GM19240 (cell line): ENCODE measurements around the gene KRTAP10-12.
"Not testable (repeated sequence)": the region's sequence is repeated elsewhere in the genome, so short reads cannot be mapped to it uniquely, and the experiment has no call there.

Source experiments
- DNase-seq: peaks from one replicate; pipeline ENCODE4 v3.0.0; 2011; ENCODE audit warnings: low spot score; ENCODE audit not compliant: insufficient read length

The KRTAP10-12 gene, protein sequence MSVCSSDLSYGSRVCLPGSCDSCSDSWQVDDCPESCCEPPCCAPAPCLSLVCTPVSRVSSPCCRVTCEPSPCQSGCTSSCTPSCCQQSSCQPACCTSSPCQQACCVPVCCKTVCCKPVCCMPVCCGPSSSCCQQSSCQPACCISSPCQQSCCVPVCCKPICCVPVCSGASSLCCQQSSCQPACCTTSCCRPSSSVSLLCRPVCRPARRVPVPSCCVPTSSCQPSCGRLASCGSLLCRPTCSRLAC

DNA sequence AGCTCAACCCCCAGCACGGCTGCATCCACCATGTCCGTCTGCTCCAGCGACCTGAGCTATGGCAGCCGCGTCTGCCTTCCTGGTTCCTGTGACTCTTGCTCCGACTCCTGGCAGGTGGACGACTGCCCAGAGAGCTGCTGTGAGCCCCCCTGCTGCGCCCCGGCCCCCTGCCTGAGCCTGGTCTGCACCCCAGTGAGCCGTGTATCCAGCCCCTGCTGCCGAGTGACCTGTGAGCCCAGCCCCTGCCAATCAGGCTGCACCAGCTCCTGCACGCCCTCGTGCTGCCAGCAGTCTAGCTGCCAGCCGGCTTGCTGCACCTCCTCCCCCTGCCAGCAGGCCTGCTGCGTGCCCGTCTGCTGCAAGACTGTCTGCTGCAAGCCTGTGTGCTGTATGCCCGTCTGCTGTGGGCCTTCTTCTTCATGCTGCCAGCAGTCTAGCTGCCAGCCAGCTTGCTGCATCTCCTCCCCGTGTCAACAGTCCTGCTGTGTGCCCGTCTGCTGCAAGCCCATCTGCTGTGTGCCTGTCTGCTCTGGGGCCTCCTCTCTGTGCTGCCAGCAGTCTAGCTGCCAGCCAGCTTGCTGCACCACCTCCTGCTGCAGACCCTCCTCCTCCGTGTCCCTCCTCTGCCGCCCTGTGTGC lies at the start of gene KRTAP10-12:
KRTAP10-12 (plus strand) TSS at position 1 of the 639 bp plus-strand sequence; CDS start at position 31, 30 bp downstream.
- not testable (repeated sequence) for DNase-seq

- DNase-seq = no peak
These were observed 49.8 kb upstream of the KRTAP10-12 start for GRCh38 chr21:44647222-44647552.

DNA sequence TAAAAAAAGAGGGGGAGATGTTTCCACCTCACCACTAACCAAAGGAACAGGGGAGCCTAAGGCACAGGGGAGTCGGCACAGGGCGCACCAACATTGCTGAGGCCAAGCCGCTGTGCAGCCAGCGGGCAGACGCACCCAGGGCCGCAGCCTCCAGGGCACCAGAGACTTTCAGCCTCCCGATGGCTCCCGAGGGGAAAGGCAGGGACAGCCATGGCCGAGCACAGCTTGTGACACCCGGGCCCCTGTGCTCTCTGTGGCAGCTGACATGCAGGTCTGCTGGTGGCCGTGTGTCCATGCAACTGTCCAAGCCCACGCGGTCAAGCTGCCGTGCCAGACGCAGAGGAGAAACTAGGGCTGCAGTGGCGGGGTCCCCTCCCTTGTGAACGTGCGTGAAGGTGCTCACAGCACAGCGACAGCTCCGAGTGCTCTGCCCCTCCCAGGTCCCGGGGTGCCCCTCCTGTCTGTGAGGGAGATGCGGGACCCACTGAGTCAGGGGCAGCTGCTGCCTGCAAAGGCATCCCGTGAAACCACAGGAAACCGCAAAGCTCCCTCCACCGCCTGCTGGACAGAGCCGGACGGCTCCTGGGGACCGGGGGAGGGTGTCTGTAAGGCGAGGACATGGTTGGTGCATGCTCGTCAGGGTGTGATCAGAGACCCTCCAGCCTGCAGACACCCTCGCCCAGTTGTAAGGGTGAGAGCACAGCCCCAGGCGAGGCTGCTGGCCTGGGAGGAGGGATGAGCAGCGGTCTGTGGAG lies 48.2 kb upstream of the KRTAP10-12 start:
- DNase-seq = no peak

- no peak for DNase-seq
These were observed 47.4 kb upstream of the KRTAP10-12 start for GRCh38 chr21:44649521-44650100.

- no peak for DNase-seq
These were observed 46.6 kb upstream of the KRTAP10-12 start for GRCh38 chr21:44650265-44650972.

- no peak for DNase-seq
These were observed 45.8 kb upstream of the KRTAP10-12 start for GRCh38 chr21:44650973-44651675.

DNA sequence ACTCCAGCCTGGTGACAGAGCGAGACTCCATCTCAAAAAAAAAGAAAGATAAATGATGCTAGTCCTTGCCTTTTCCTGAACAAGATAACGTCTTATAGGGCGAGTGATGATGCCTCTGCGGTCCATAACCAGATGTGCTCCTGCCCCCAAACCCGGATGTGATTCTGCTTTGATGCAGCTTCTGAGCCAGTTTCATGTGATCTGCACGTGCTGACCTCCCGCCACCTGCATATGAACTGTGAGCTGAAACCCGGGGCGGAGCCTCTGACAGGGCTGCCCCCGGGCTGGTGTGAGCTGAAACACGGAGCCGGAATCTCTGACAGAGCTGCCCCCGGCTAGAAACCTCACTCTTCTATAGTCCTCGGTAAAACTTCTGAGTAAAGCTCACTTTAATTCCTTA lies 43.8 kb upstream of the KRTAP10-12 start:
- DNase-seq = no peak

DNA sequence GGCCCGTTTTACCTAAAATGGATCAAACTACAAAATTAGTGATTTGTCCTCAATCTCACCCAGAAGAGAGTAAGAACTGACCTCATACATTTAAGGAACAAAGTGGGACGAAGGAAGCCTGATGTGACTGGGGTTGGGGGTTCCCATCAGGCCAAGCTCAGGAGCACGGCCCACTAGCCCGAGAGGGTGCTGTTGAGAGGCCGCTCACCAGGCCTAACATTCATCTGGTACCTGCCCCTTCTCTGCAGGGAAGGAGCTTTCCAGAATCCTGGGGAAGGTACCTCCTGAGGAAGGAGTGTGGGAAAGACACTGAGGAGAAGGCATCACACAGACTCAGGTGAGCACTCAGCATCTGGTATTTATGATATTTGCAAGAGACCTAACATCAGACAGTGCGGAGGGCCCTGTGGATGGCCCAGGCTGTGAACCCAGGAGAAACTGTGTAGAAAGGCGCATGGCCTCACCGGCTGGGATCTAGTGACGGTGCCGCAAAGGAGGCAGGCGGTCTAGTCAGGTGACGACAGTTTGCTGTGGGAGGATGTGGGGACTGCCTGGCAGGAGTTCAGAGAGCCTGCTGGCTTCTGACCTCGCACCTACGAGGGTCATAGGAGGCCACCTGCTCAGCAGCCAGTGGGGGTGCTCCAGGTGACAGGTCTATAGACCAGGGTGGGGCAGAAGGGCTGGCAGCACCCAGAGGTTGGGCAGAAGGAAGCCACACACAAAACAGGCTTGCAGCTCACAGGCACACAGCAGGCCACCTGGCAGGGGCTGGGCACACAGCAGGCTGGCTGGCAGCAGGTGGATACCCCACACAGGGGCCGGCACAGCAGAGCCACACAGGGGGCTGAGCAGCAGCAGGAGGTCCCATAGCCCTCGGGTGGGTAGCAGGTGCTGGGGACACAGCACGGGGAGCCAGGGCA lies 43.1 kb upstream of the KRTAP10-12 start:
- DNase-seq = no peak

DNA sequence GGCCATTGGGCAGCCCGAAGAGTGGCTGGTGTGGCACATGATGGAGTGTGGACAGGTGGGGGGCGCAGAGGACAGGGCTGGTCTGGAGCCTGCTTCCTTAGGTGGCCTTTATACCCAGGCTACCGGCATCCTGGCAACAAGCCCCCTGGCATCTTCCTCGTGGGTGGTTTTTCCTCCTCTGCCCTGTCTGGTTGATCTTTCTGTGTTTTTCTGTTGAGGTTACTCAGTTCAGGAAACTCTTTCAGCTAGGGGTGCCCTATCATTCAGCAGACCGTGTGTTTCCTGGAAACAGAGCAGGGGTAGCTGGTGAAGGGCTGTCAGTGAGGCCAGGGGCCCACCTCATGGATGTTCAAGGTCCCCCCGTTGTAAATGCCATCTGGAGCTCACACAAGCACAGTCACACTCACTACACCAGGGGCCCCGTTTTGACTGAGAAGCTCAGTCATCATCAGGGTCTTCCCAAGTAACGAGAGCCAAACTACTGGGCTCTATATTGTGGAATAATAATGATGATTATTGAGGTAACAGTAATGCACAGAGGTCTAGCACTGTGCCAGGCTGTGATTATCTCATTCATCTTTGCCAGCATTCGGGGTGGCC lies 42.3 kb upstream of the KRTAP10-12 start, which contains the start of gene KRTAP12-4:
KRTAP12-4 (minus strand) TSS at position 84 of the 600 bp plus-strand sequence; CDS start at position 39, 45 bp downstream.
- no peak for DNase-seq

GRCh38 chr21:44656868-44657267 lies 40.1 kb upstream of the KRTAP10-12 start:
- no peak for DNase-seq

GRCh38 chr21:44657635-44658540 lies 39.1 kb upstream of the KRTAP10-12 start, which contains the start of gene KRTAP12-3:
Gene KRTAP12-3, plus strand, starts transcription at chr21:44657932. Its CDS starts 48 bp downstream, at chr21:44657980.
- DNase-seq = no peak

DNA sequence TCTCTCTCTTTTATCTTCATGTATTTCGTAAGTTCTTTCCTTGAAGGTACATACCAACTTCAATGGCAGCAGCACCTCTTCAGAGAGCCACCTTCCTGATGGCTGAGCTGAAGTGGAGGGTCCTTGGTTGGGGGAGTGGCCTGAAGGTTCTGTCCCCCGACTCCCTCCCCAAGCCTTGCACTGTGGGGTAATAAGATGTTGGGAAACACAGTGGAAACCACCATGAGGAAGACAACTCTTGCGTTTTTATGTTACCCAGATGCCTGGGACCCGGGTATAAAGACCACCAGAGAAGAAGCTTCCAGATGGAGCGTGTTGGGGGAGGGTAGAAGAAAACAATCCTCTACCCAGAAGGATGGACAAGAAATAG lies 38.4 kb upstream of the KRTAP10-12 start:
- no peak for DNase-seq

DNA sequence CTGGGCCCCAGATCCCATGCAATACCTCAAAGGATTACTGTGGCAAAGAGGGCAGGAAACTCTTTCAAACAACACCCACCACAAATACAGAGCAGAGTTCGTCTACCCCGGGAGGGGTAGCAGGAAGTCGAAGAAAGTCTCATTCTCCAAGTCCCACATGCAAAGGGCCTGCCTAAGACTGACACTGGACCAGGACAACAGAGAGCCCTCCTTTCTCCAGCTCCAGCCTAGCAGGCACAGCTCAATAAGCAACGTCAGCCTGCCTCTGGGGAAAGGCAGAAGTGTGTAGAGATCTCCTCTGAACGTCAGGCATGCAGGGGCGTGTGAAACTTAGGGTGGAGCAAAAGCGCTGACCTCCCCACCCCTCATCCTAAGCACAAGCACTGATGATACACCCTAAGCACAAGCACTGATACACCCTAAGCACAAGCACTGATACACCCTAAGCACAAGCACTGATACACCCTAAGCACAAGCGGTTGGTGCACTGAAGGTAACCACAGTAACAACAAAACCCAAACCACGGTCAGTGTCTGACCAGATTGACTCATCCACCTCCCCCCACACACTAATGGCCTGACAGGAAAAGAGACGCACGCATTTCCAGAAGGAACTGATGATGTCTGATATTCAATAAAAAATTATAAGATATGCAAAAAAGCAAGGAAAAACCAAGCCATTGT lies 37.9 kb upstream of the KRTAP10-12 start:
- no peak for DNase-seq

- not testable (repeated sequence) for DNase-seq
These were observed 35.4 kb upstream of the KRTAP10-12 start for GRCh38 chr21:44661567-44661966.

DNA sequence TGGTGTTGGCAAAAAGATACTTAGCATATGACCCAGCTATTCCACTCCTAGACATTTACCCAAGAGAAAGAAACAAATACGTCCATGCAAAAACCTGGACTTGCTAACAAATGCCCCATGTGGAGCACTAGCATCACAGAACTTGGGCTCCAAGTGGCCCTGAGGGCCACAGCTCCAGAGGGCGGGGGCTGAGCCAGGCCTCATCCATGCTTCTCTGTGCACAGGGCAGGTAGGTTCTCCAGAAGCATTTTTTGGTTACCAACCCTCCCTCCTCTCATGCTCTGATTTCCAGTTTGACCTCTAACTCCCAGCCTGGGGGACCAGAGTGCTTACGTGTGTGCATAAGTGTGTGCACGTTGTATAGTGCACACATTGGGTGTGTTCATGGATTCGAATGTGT lies 32.3 kb upstream of the KRTAP10-12 start:
- no peak for DNase-seq

GRCh38 chr21:44666401-44667320 lies 30.3 kb upstream of the KRTAP10-12 start, which contains the start of gene KRTAP12-2:
Gene KRTAP12-2, minus strand, starts transcription at chr21:44666927. Its CDS starts 41 bp downstream, at chr21:44666886.
- no peak for DNase-seq
